HFF-Myc (cell line): ENCODE results near the gene SPTBN1.

Experiments
- DNase-seq: peaks from one replicate; pipeline ENCODE4 v3.0.0-alpha.2; 2011; ENCODE audit warnings: low read depth; ENCODE audit errors: extremely low read depth
- H3K4me3 ChIP-seq: replicated peaks from 2 replicates; pipeline ENCODE4 v1.5.1; 2011; ENCODE audit warnings: low read depth, mild to moderate bottlenecking, control low read depth, low read length
- TF ChIP-seq, protein P1 (sequence below): IDR thresholded peaks from 2 replicates; pipeline ENCODE4 v1.5.1; 2012; ENCODE audit warnings: mild to moderate bottlenecking, low read depth, low read length, control low read depth; ENCODE audit errors: missing control alignments

SPTBN1 gene

DNA sequence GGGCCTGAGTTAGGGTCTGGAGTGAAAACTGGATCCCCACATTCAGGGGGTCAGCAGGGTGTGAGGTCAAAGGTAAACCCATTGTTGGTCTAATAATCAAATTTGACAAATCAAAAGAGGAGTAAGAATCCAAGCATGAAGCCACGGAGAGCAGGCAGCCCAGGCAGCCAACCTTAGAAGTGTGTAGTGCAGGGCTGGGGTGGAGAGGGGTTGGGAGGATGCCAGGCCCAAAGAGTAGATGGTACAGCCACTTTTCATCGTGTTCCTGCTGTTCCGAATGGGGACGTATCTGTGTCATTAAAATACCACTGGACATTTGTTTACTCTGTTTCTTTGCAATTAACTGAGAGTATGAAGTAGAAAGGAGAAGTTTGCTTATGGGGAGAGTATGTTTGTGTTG is 16.5 kb upstream of the SPTBN1 start:
- no peak overlapping the region for H3K4me3 ChIP-seq
- TF ChIP-seq, protein P1, sequence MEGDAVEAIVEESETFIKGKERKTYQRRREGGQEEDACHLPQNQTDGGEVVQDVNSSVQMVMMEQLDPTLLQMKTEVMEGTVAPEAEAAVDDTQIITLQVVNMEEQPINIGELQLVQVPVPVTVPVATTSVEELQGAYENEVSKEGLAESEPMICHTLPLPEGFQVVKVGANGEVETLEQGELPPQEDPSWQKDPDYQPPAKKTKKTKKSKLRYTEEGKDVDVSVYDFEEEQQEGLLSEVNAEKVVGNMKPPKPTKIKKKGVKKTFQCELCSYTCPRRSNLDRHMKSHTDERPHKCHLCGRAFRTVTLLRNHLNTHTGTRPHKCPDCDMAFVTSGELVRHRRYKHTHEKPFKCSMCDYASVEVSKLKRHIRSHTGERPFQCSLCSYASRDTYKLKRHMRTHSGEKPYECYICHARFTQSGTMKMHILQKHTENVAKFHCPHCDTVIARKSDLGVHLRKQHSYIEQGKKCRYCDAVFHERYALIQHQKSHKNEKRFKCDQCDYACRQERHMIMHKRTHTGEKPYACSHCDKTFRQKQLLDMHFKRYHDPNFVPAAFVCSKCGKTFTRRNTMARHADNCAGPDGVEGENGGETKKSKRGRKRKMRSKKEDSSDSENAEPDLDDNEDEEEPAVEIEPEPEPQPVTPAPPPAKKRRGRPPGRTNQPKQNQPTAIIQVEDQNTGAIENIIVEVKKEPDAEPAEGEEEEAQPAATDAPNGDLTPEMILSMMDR: no peak
- no peak for DNase-seq

- H3K4me3 ChIP-seq: no peak overlapping the region
- no peak for DNase-seq
- TF ChIP-seq, protein P1: no peak
These were observed 16.1 kb upstream of the SPTBN1 start for GRCh38 chr2:54440050-54440449.

GRCh38 chr2:54444503-54444902 is 11.6 kb upstream of the SPTBN1 start:
- DNase-seq: no peak
- TF ChIP-seq, protein P1: no peak
- H3K4me3 ChIP-seq: no peak overlapping the region

- H3K4me3 ChIP-seq: no peak overlapping the region
- DNase-seq: no peak
- TF ChIP-seq, protein P1: no peak
These were observed 10.0 kb upstream of the SPTBN1 start for GRCh38 chr2:54446122-54446521.

DNA sequence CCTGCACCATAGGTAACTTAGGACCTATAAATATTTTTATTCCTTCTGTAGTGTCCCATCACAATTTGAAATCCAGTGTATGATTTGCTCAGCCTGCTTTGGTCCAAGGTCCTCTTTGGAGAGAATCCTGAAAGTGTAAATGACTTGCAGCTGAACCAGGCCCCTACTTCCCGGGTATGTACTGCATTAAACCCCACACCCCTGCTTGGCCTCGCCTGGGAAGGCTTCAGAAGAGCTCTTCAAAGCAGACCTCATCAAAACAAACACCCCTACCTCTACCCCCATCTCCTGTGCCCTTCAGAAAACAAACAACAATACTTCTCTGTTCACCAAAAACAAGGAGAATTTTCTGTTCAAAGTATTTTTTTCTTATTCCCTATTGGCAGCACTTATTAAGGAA is 9.5 kb upstream of the SPTBN1 start:
- no peak overlapping the region for H3K4me3 ChIP-seq
- DNase-seq: no peak

GRCh38 chr2:54454548-54455130 is 1.5 kb upstream of the SPTBN1 start:
- H3K4me3 ChIP-seq: peak overlapping the region; percentile 79; the same call in 1 of the 2 replicates
- DNase-seq: no peak
- TF ChIP-seq, protein P1: no peak

More for the DNA sequence above, 9.5 kb upstream of the SPTBN1 start:
- TF ChIP-seq, protein P1: no peak

GRCh38 chr2:54455131-54455562 is 980 bp upstream of the SPTBN1 start:
- TF ChIP-seq, protein P1: no peak
- H3K4me3 ChIP-seq: peak overlapping the region; percentile 79
- no peak for DNase-seq
